Measurements from ENCODE around the gene DSG3. TPM values are rescaled to one million over a fixed set of nuclear protein-coding genes. Genes with fewer than 3 reads are reported as not detected.

DSG3 gene
- total and polyA plus RNA-seq, 2 of the 13 experiments (the other 11 are each of a cell fraction or from before 2014, with no cell fraction given), result not detected

- TF ChIP-seq KIAA2018 (CRISPR knock-in tag; IDR thresholded peaks at IDR 0.05; ENCODE audit: borderline replicate concordance) (no peak), BRCA1 (CRISPR knock-in tag; IDR thresholded peaks at IDR 0.05) (no peak), ATF6 (CRISPR knock-in tag; conservative IDR thresholded peaks at IDR 0.05) (no peak), ZNF431 (CRISPR knock-in tag; IDR thresholded peaks at IDR 0.05; ENCODE audit: borderline replicate concordance, low read depth) (no peak), HCFC1 (IDR thresholded peaks at IDR 0.05; ENCODE audit: low read depth, low read length) (no peak), ZMYM2 (CRISPR knock-in tag; IDR thresholded peaks at IDR 0.05) (no peak), ZNF724P (CRISPR knock-in tag; IDR thresholded peaks at IDR 0.05; ENCODE audit: borderline replicate concordance) (no peak), ZNF513 (CRISPR knock-in tag; conservative IDR thresholded peaks at IDR 0.05) (no peak), SKI (IDR thresholded peaks at IDR 0.05; ENCODE audit: partially characterized antibody) (no peak), ZNF235 (CRISPR knock-in tag; IDR thresholded peaks at IDR 0.05; ENCODE audit: borderline replicate concordance) (no peak), BCL6 (CRISPR knock-in tag; IDR thresholded peaks at IDR 0.05) (0 out of 2 replicates have a peak, but pooled peaks have one; percentile 22), STAT5B (CRISPR knock-in tag; IDR thresholded peaks at IDR 0.05) (no peak), TGIF2 (CRISPR knock-in tag; IDR thresholded peaks at IDR 0.05) (no peak), ZNF441 (CRISPR knock-in tag; IDR thresholded peaks at IDR 0.05; ENCODE audit: borderline replicate concordance) (no peak), LBX2 (CRISPR knock-in tag; IDR thresholded peaks at IDR 0.05; ENCODE audit: borderline replicate concordance) (no peak), ZNF160 (CRISPR knock-in tag; IDR thresholded peaks at IDR 0.05) (no peak), ARID3A (IDR thresholded peaks at IDR 0.05; ENCODE audit: low read depth, low read length) (no peak)
Measured at GRCh38 chr18:31510319-31510718, 62.8 kb downstream of the DSG3 start (continued).
